GM12878 (cell line): ENCODE results near the gene PYM1. TPM values are rescaled to one million over a fixed set of nuclear protein-coding genes. Genes with fewer than 3 reads are reported as not detected.

Experiments used
- ATAC-seq: fragments of 200-7000 bp; cut with Tn5 transposase; 3 replicates; pipeline ENCODE4 v1.9.1; 2020; ENCODE audit warnings: mild to moderate bottlenecking, moderate library complexity
- BruUV-seq: library from RNA; stranded (reverse); fragments of 400-500 nt; replicated peaks from 2 replicates; lab custom pipeline; 2021; lab: Mats Ljungman, UMichigan
- CTCF ChIA-PET: fragments of 300-600 bp; sonication (Branson Sonifier 250); formaldehyde crosslinking; extraction: SDS; loops from one replicate; lab custom pipeline; 2021; ENCODE audit warnings: inconsistent platforms; lab: Yijun Ruan, JAX
- POLR2A ChIA-PET: fragments of 350-600 bp; formaldehyde crosslinking; extraction: SDS; loops from one replicate; lab custom pipeline; 2021; ENCODE audit warnings: inconsistent platforms; lab: Charles Lee
- RAD21 ChIA-PET: fragments of 300-600 bp; sonication (Branson Sonifier 250); formaldehyde crosslinking; loops from one replicate; lab custom pipeline; 2023; ENCODE audit warnings: antibody characterized with exemption; ENCODE audit not compliant: unreplicated experiment; lab: Charles Lee
- SMC1A ChIA-PET: fragments of 300-600 bp; sonication (Branson Sonifier 250); formaldehyde crosslinking; loops from one replicate; lab custom pipeline; 2023; ENCODE audit not compliant: unreplicated experiment, uncharacterized antibody; lab: Charles Lee
- DNase-seq: peaks from one replicate; pipeline ENCODE4 v3.0.0-alpha.2; 2011; ENCODE audit warnings: low read depth, low spot score
- FAIRE-seq: peaks from 3 replicates; lab custom pipeline; 2011; peaks lifted over from hg19 to GRCh38; lab: Jason Lieb, UNC
- H2AFZ ChIP-seq: 2 replicates; pipeline ENCODE4 v1.6.0; 2011; ENCODE audit warnings: low read depth, low read length, control low read depth; ENCODE audit not compliant: control insufficient read depth
- H3K27ac ChIP-seq: 2 replicates; pipeline ENCODE4 v1.5.1; 2011; ENCODE audit warnings: control low read depth; ENCODE audit not compliant: control insufficient read depth, insufficient read depth
- H3K27me3 ChIP-seq, 2 experiments: replicated peaks in 1 of 2; 2 replicates each; pipeline versions ENCODE4 v1.6.0 to v1.6.1; 2011; ENCODE audit warnings: low read length in 1 of 2; ENCODE audit not compliant: control insufficient read depth in 2 of 2, insufficient read depth in 2 of 2
- H3K36me3 ChIP-seq, 2 experiments: 2 replicates each; pipeline ENCODE4 v1.5.1; 2011; ENCODE audit warnings: low read length in 1 of 2; ENCODE audit not compliant: control insufficient read depth in 2 of 2, insufficient read depth in 2 of 2
- H3K4me1 ChIP-seq: 2 replicates; pipeline ENCODE4 v1.6.1; 2011; ENCODE audit warnings: mild to moderate bottlenecking, low read length, moderate library complexity, mixed read lengths; ENCODE audit not compliant: control insufficient read depth, insufficient read depth
- H3K4me2 ChIP-seq: 2 replicates; pipeline ENCODE4 v1.6.0; 2011; ENCODE audit warnings: control low read depth; ENCODE audit not compliant: control insufficient read depth, insufficient read depth
- H3K4me3 ChIP-seq: fragments of 200-600 bp; sonication (generic); 2 replicates; pipeline ENCODE4 v1.5.1; 2016
- H3K79me2 ChIP-seq: 2 replicates; pipeline ENCODE4 v1.6.0; 2011; ENCODE audit warnings: low read length; ENCODE audit not compliant: control insufficient read depth, insufficient read depth
- H3K9ac ChIP-seq: 2 replicates; pipeline ENCODE4 v1.8.0; 2011; ENCODE audit warnings: low read length, control low read depth, mixed read lengths; ENCODE audit not compliant: control insufficient read depth, insufficient read depth
- H3K9me3 ChIP-seq: replicated peaks from 3 replicates; pipeline ENCODE4 v1.5.1; 2011; ENCODE audit warnings: mild to moderate bottlenecking, low read length; ENCODE audit not compliant: control insufficient read depth, insufficient read depth
- H4K20me1 ChIP-seq: 2 replicates; pipeline ENCODE4 v1.6.0; 2011; ENCODE audit not compliant: control insufficient read depth, insufficient read depth
- CEBPZ ChIP-seq: fragments of 150-350 bp; IDR thresholded peaks from 2 replicates; pipeline ENCODE4 v1.6.1; 2016; ENCODE audit warnings: low read depth, low read length
- EP300 ChIP-seq, 2 experiments: fragments of 150-350 bp in 1 of 2; IDR thresholded peaks; 2 replicates each; pipeline ENCODE4 v1.6.1; 2011 to 2012; ENCODE audit warnings: low read depth in 2 of 2, low read length in 2 of 2, borderline replicate concordance in 1 of 2, improper control_type of control experiment in 1 of 2, inconsistent platforms in 1 of 2; ENCODE audit not compliant: control insufficient read depth in 1 of 2
- JUND ChIP-seq: IDR thresholded peaks from 2 replicates; pipeline ENCODE4 v1.6.1; 2012; ENCODE audit warnings: low read depth, mild to moderate bottlenecking, low read length, improper control_type of control experiment, moderate library complexity
- SIX5 ChIP-seq: IDR thresholded peaks from 2 replicates; pipeline ENCODE4 v1.6.1; 2011; ENCODE audit warnings: mild to moderate bottlenecking, low read depth, low read length, moderate library complexity; ENCODE audit not compliant: severe bottlenecking
- WGBS: methylation state at CpG from one replicate; pipeline ENCODE4 v1.1.6; 2016; ENCODE audit warnings: low lambda C conversion rate; ENCODE audit not compliant: insufficient replicate concordance, insufficient coverage; ENCODE audit errors: missing lambda C conversion rate; 5-methylcytosine and 5-hydroxymethylcytosine counted together
- in situ Hi-C: fragments of 300-500 bp; cut with MboI; formaldehyde crosslinking; loops from 9 replicates; pipeline ENCODE4 v1.14.3; 2018; ENCODE audit warnings: mixed read lengths
- intact Hi-C: fragments of 100-400 bp; cut with micrococcal nuclease; formaldehyde crosslinking; loops from one replicate; pipeline ENCODE4 v1.14.2; 2022; ENCODE audit not compliant: unreplicated experiment
- polyA plus RNA-seq, 11 experiments: library from polyadenylated mRNA; depleted of rRNA in 4 of 11; unstranded in 6 of 11; stranded (reverse) in 5 of 11; fragments of >200 nt; fragmentation: Nextera tagmentation in 4 of 11; fragmentation: Illumina TruSeq in 1 of 11; extraction: Ambion mirVana in 4 of 11; extraction: Trizol in 1 of 11; gene quantifications; 1 replicate in 1 of 11; 2 replicates in 10 of 11; pipeline versions ENCODE4 v1.2.1 to v1.2.3, GENCODE V29; 2011 to 2016; ENCODE audit warnings: inconsistent platforms in 2 of 11, missing spikeins in 2 of 11, low read depth in 1 of 11
- total RNA-seq, 4 experiments: library from RNA; depleted of rRNA in 3 of 4; stranded (reverse); fragments of >200 nt in 3 of 4; fragmentation: Illumina TruSeq in 1 of 4; extraction: Trizol in 1 of 4; gene quantifications; 2 replicates each; pipeline versions ENCODE4 v1.2.1 to v1.2.3, GENCODE V29; 2013 to 2021
- TF ChIP-seq, protein P1 (sequence below): fragments of 450-650 bp; formaldehyde crosslinking; IDR thresholded peaks from 2 replicates; pipeline ENCODE4 v1.4.0; 2020; ENCODE audit warnings: mild to moderate bottlenecking, moderate library complexity

Gene PYM1
- total and polyA plus RNA-seq, 10 of the 15 experiments (the other 5 are each of a cell fraction or from before 2014, with no cell fraction given) = 33.9 to 93.4 (median 55.8) TPM

GRCh38 chr12:55966408-55967281 lies 39.0 kb upstream of the PYM1 start, which contains the start of gene CDK2 (continued):
- TF ChIP-seq CEBPZ (no peak), SIX5 (no peak)

GRCh38 chr12:55965941-55966407 lies 38.3 kb upstream of the PYM1 start, which contains the start of gene PMEL:
PMEL (minus strand) TSS chr12:55966042; CDS start chr12:55966011, 31 bp downstream.
- BruUV-seq = TSS peak; percentile 76
- H3K4me3 ChIP-seq = peak within 1 kb of the TSS; percentile 96
- CTCF ChIA-PET = no interaction called here
- SMC1A ChIA-PET = no interaction called here
- FAIRE-seq (no peak), ATAC-seq (no peak; the same call in 2 of the 3 replicates), DNase-seq (no peak)
- peak within 1 kb of the TSS; percentile 95 for H2AFZ ChIP-seq
- H3K9me3 ChIP-seq = no peaks in the 10 kb centered on the region
- peak within 1 kb of the TSS; percentile 91 for H3K9ac ChIP-seq
- peaks cover 27% of the 10 kb centered on the region for H3K79me2 ChIP-seq
- H3K36me3 ChIP-seq = peaks cover 0 to 4% of the 10 kb centered on the region in 2 experiments; a peak in 2 of 4 replicates
- H3K4me2 ChIP-seq = peak within 1 kb of the TSS; percentile 100
- H4K20me1 ChIP-seq = no peaks in the 10 kb centered on the region
- peaks cover 12% of the 10 kb centered on the region for H3K4me1 ChIP-seq
- POLR2A ChIA-PET = no interaction called here
- WGBS = 24% methylated on average over 4 of the region's 4 CpGs
- in situ Hi-C loops = no loop called here
- intact Hi-C loops = no loop called here
- RAD21 ChIA-PET = interaction anchor here (0.6 kb wide), 1 partner anchor 221 kb away, joined by 3 read pairs; no protein-coding TSS in a partner anchor
- no peaks in the 10 kb centered on the region for H3K27me3 ChIP-seq
- H3K27ac ChIP-seq = peak within 1 kb of the TSS; percentile 79
- TF ChIP-seq, protein P1, sequence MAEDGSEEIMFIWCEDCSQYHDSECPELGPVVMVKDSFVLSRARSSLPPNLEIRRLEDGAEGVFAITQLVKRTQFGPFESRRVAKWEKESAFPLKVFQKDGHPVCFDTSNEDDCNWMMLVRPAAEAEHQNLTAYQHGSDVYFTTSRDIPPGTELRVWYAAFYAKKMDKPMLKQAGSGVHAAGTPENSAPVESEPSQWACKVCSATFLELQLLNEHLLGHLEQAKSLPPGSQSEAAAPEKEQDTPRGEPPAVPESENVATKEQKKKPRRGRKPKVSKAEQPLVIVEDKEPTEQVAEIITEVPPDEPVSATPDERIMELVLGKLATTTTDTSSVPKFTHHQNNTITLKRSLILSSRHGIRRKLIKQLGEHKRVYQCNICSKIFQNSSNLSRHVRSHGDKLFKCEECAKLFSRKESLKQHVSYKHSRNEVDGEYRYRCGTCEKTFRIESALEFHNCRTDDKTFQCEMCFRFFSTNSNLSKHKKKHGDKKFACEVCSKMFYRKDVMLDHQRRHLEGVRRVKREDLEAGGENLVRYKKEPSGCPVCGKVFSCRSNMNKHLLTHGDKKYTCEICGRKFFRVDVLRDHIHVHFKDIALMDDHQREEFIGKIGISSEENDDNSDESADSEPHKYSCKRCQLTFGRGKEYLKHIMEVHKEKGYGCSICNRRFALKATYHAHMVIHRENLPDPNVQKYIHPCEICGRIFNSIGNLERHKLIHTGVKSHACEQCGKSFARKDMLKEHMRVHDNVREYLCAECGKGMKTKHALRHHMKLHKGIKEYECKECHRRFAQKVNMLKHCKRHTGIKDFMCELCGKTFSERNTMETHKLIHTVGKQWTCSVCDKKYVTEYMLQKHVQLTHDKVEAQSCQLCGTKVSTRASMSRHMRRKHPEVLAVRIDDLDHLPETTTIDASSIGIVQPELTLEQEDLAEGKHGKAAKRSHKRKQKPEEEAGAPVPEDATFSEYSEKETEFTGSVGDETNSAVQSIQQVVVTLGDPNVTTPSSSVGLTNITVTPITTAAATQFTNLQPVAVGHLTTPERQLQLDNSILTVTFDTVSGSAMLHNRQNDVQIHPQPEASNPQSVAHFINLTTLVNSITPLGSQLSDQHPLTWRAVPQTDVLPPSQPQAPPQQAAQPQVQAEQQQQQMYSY (CRISPR knock-in tag) = no peak
- TF ChIP-seq JUND = no peak
- no peak for TF ChIP-seq SIX5
- no peak for TF ChIP-seq EP300 (IDR thresholded peaks at IDR 0.05; ENCODE audit: borderline replicate concordance in 1 of 2, control insufficient read depth in 1 of 2, low read depth in 2 of 2, low read length in 2 of 2)
- TF ChIP-seq, all 136 proteins: peak for 0
